Retinal pigment epithelial cell (primary cell): Measurements from ENCODE around the gene CPZ.

Source experiments
- DNase-seq: peaks from one replicate; pipeline ENCODE4 v3.0.0-alpha.2; 2010; ENCODE audit warnings: low read depth
- H3K4me3 ChIP-seq: 2 replicates; pipeline ENCODE4 v1.5.1; 2011; ENCODE audit warnings: mild to moderate bottlenecking, low read length, control low read depth, moderate library complexity
- TF ChIP-seq, protein P1 (sequence below): conservative IDR thresholded peaks from 2 replicates; pipeline ENCODE4 v1.5.1; 2011; ENCODE audit warnings: low read depth, low read length, control low read depth, inconsistent platforms

Gene CPZ

DNA sequence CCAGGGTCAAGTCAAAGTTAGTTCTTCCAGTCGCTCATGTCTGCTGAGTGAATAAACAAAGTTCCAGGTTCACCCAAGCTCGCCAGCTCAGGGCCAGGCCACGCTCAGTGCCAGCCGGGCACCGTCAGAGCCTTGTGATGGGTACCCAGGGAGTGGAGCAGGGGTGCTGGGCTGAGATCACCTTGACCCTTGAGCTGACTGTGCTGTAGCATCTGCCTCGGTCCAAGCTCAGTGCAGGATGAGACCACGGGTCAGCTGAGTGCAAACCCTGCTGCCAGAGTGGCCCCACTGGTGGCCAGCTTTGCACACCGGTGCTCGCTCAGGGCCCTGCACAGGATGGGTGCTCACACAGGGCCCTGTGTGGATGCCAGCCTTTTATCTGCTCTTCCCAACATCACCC lies 4.3 kb downstream of the CPZ start:
- TF ChIP-seq, protein P1, sequence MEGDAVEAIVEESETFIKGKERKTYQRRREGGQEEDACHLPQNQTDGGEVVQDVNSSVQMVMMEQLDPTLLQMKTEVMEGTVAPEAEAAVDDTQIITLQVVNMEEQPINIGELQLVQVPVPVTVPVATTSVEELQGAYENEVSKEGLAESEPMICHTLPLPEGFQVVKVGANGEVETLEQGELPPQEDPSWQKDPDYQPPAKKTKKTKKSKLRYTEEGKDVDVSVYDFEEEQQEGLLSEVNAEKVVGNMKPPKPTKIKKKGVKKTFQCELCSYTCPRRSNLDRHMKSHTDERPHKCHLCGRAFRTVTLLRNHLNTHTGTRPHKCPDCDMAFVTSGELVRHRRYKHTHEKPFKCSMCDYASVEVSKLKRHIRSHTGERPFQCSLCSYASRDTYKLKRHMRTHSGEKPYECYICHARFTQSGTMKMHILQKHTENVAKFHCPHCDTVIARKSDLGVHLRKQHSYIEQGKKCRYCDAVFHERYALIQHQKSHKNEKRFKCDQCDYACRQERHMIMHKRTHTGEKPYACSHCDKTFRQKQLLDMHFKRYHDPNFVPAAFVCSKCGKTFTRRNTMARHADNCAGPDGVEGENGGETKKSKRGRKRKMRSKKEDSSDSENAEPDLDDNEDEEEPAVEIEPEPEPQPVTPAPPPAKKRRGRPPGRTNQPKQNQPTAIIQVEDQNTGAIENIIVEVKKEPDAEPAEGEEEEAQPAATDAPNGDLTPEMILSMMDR, result no peak

DNA sequence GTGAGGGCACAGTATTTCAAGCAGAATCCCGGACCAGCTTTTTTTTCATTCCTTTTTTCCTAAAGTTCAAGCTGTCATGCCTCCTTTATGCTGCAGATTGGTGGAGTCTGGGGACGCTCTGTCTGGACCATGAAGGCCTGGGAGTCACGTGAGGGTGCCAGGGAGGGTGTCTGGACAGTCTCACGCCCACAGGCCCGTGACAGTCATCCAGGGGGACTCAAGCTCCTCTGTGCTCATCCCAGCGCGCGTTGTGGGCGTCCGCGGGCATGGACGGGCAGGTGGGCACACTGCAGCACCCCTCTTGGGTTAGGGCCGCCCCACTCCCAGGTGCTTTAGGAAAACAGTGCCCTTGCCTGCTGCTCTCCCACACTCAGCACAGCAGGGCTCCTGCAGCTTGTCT lies 4.8 kb downstream of the CPZ start:
- TF ChIP-seq, protein P1, result no peak
- no peak overlapping the region for H3K4me3 ChIP-seq
- no peak for DNase-seq

More for the DNA sequence above, 4.3 kb downstream of the CPZ start:
- no peak overlapping the region for H3K4me3 ChIP-seq
- DNase-seq, result no peak

DNA sequence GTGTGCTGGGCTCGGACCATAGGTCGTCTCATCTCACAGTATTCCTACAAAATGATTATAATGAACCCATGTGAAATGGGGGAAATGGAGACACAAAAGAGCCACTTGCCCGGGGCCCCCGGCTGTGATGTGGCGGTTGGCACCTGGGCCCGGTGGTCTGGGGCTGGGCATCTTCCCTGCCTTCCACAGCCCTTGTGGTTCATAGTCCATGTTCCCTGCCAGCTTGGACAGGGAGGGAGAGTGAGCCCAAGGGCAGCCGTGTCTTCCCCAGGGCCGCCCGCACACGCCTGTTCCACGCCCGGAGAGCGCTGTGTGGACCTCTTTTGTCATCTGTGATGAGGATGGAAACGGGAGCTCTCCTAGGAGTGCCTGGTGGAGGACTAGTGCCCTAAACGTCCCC lies 5.2 kb downstream of the CPZ start:
- no peak overlapping the region for H3K4me3 ChIP-seq
- DNase-seq, result no peak
- TF ChIP-seq, protein P1, result no peak

DNA sequence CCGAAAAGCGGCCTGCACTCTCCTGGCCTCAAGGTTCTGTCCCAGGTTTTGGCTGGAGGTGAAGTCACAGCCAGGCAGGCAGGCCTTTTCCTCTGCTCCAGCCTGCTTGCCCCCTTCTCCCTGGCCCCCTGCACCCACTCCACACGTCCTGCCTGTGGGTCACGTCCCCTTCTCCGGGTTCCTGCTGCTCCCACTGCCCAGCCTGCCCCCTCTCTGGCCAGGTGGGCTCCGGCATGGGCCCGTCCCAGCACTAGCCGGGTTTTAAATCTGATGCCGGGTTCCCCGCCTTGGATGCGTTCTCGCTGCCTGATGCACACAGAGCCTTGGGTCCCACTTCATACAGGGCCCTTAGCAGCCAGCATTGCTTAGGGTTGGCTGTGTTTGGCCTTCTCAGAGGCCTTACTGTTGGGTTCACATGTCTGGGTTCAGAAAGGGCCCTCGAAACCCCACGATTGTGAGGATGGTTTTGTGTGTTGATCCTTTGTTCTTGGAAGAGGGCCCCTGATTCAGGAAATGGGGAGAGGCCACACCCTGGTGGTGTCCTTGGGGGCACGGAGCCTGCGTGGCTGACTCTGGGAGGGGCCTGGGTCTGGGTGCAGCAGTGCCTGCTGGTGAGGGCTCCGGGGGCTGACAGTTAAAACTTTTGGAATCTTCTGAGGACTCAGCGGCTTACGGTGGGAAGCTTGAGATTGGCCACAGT lies 6.0 kb downstream of the CPZ start:
- DNase-seq, result no peak
- TF ChIP-seq, protein P1, result no peak
- no peak overlapping the region for H3K4me3 ChIP-seq

- DNase-seq, result no peak
- TF ChIP-seq, protein P1, result no peak
- H3K4me3 ChIP-seq, result no peak overlapping the region
These were observed 6.5 kb downstream of the CPZ start for GRCh38 chr4:8599091-8599460.

- no peak overlapping the region for H3K4me3 ChIP-seq
- TF ChIP-seq, protein P1, result no peak
- peak; percentile 42 for DNase-seq
These were observed 7.1 kb downstream of the CPZ start for GRCh38 chr4:8599657-8600056.

GRCh38 chr4:8600266-8600665 lies 7.7 kb downstream of the CPZ start:
- DNase-seq, result no peak
- TF ChIP-seq, protein P1, result no peak

More at GRCh38 chr4:8600266-8600665, 7.7 kb downstream of the CPZ start:
- H3K4me3 ChIP-seq, result no peak overlapping the region
